Kidney (tissue), 14 donors: Measurements from ENCODE around the gene LRRK1. TPM values are rescaled to one million over a fixed set of nuclear protein-coding genes. Genes with fewer than 3 reads are reported as not detected.

ENCODE experiments used
- DNase-seq, 5 donors: peaks; one replicate each; pipeline ENCODE4 v3.0.0-alpha.2; 2013 to 2020
- FAIRE-seq: peaks from 2 replicates; lab custom pipeline; 2012; peaks lifted over from hg19 to GRCh38; lab: Jason Lieb, UNC
- H3K27ac ChIP-seq, 2 donors: one replicate each; pipeline ENCODE4 v1.7.0; 2013; ENCODE audit warnings: low read depth in 2 of 2, low read length in 2 of 2, inconsistent platforms in 1 of 2
- H3K27me3 ChIP-seq: one replicate; pipeline ENCODE4 v1.7.1; 2013; ENCODE audit warnings: low read length, inconsistent platforms; ENCODE audit not compliant: control insufficient read depth, insufficient read depth
- H3K36me3 ChIP-seq, 3 donors: one replicate each; pipeline versions ENCODE4 v1.7.0 to v1.7.1; 2013; ENCODE audit warnings: low read length in 3 of 3, control low read depth in 1 of 3, inconsistent platforms in 1 of 3; ENCODE audit not compliant: insufficient read depth in 3 of 3, control insufficient read depth in 2 of 3
- H3K4me1 ChIP-seq, 3 donors: one replicate each; pipeline versions ENCODE4 v1.7.0 to v1.7.1; 2013; ENCODE audit warnings: low read length in 3 of 3, inconsistent platforms in 1 of 3, low read depth in 1 of 3; ENCODE audit not compliant: control insufficient read depth in 2 of 3, insufficient read depth in 2 of 3
- H3K4me3 ChIP-seq, 3 donors: one replicate each; pipeline versions ENCODE4 v1.7.0 to v1.8.1; 2013; ENCODE audit warnings: low read length in 3 of 3, control low read depth in 1 of 3, inconsistent platforms in 1 of 3
- H3K9ac ChIP-seq, 3 donors: one replicate each; pipeline versions ENCODE4 v1.7.0 to v1.7.1; 2013; ENCODE audit warnings: low read length in 3 of 3, control low read depth in 1 of 3, inconsistent platforms in 1 of 3
- H3K9me3 ChIP-seq, 3 donors: one replicate each; pipeline versions ENCODE4 v1.7.0 to v1.7.1; 2013; ENCODE audit warnings: low read length in 3 of 3, control low read depth in 1 of 3, inconsistent platforms in 1 of 3; ENCODE audit not compliant: control insufficient read depth in 2 of 3, insufficient read depth in 1 of 3
- intact Hi-C: fragments of 100-400 bp; cut with DNase I; formaldehyde crosslinking; loops from one replicate; pipeline ENCODE4 v1.11.1; 2022
- polyA plus RNA-seq: library from polyadenylated mRNA; stranded (reverse); fragments of 350-450 nt; fragmentation: Illumina TruSeq; extraction: RNeasy Lipid Tissue Mini Kit (QIAGEN cat#74804); gene quantifications from one replicate; pipeline ENCODE4 v1.2.3, GENCODE V29; 2014; ENCODE audit warnings: low read depth, low replicate concordance; ENCODE audit not compliant: insufficient read depth
- total RNA-seq: library from RNA; stranded (reverse); fragmentation: NEBNext Ultra II Directional; extraction: Animal tissue kit (Norgen Biotek cat#: 25700); gene quantifications from one replicate; pipeline ENCODE4 v1.2.1, GENCODE V29; 2021
- TF ChIP-seq, protein P1 (sequence below): IDR thresholded peaks from 3 replicates; pipeline ENCODE4 v1.5.1; 2012; ENCODE audit warnings: mild to moderate bottlenecking, moderate library complexity, borderline replicate concordance; ENCODE audit not compliant: insufficient read depth; ENCODE audit errors: extremely low read depth
- donor health status: control.
- donor health status: control.
- donor health status: control.
- donor health status: control.
- donor health status: control.
- donor health status: DM: yes; HTN: yes; CAD: no.
- donor health status: Normal renal cell carcinoma (clear cell type).

LRRK1 gene
- total and polyA plus RNA-seq, 2 donors from 2014 or later = 1.1 to 24.9 TPM

DNA sequence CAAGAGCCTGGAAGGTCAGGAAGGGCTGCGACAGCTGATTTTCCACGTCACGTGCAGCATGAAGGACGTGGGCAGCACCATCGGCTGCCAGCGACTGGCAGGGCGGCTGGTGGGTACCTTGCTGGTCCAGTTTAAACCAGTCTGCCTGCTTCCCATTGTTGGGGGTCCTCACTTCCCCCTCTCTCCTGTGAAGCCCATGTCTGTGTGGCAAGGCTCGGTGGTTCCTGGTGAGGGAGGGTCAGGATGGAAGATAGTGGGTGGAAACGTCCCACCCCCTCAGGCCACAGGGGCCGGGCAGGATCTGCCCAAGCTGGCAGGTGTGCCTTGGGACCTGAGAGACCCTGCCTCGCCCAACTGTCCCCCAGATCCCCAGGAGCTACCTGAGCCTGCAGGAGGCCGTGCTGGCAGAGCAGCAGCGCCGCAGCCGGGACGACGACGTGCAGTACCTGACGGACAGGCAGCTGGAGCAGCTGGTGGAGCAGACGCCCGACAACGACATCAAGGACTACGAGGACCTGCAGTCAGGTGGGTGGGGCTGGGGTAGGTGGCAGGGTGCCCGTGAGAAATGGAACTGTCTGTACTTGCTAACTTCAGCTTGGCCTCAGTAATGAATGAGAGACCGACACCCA, 108.2 kb downstream of the LRRK1 start:
- FAIRE-seq = no peak

GRCh38 chr15:101027920-101028319, 108.8 kb downstream of the LRRK1 start:
- Histone ChIP-seq H3K9me3 (no peaks in the 10 kb centered on the region), H3K9ac (no peak overlapping the region), H3K4me1 (peaks cover 0 to 9% (median 3%) of the 10 kb centered on the region in 3 donors), H3K4me3 (no peak overlapping the region), H3K36me3 (no peaks in the 10 kb centered on the region), H3K27ac (no peak overlapping the region), H3K27me3 (no peaks in the 10 kb centered on the region)
- TF ChIP-seq, protein P1, sequence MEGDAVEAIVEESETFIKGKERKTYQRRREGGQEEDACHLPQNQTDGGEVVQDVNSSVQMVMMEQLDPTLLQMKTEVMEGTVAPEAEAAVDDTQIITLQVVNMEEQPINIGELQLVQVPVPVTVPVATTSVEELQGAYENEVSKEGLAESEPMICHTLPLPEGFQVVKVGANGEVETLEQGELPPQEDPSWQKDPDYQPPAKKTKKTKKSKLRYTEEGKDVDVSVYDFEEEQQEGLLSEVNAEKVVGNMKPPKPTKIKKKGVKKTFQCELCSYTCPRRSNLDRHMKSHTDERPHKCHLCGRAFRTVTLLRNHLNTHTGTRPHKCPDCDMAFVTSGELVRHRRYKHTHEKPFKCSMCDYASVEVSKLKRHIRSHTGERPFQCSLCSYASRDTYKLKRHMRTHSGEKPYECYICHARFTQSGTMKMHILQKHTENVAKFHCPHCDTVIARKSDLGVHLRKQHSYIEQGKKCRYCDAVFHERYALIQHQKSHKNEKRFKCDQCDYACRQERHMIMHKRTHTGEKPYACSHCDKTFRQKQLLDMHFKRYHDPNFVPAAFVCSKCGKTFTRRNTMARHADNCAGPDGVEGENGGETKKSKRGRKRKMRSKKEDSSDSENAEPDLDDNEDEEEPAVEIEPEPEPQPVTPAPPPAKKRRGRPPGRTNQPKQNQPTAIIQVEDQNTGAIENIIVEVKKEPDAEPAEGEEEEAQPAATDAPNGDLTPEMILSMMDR = no peak
- DNase-seq (peak in 3 of 5 donors; percentile 1 to 50 (median 22)), FAIRE-seq (no peak)
- intact Hi-C loops = no loop called here

More for the DNA sequence above, 108.2 kb downstream of the LRRK1 start:
- peak in 3 of 5 donors; percentile 2 to 75 (median 36) for DNase-seq
- H3K27ac ChIP-seq = peak overlapping the region; percentile 29 to 57
- no peak overlapping the region for H3K4me3 ChIP-seq
- peaks cover 0 to 9% (median 3%) of the 10 kb centered on the region in 3 donors for H3K4me1 ChIP-seq
- TF ChIP-seq, protein P1 = no peak
- H3K36me3 ChIP-seq = no peaks in the 10 kb centered on the region
- H3K9me3 ChIP-seq = no peaks in the 10 kb centered on the region
- no peak overlapping the region for H3K9ac ChIP-seq
- intact Hi-C loops = no loop called here
- H3K27me3 ChIP-seq = no peaks in the 10 kb centered on the region

- Histone ChIP-seq H3K27me3 (no peaks in the 10 kb centered on the region), H3K9me3 (no peaks in the 10 kb centered on the region), H3K4me1 (peaks cover 0 to 8% (median 3%) of the 10 kb centered on the region in 3 donors), H3K36me3 (no peaks in the 10 kb centered on the region), H3K27ac (no peak overlapping the region), H3K9ac (no peak overlapping the region), H3K4me3 (no peak overlapping the region)
- FAIRE-seq (no peak), DNase-seq (peak in 4 of 5 donors; percentile 7 to 54 (median 25))
- intact Hi-C loops = no loop called here
- TF ChIP-seq, protein P1 = no peak
Observed at GRCh38 chr15:101028321-101028720, 109.2 kb downstream of the LRRK1 start.
